Astrocyte (in vitro differentiated cells and primary cell): ENCODE measurements around the gene CACNB2. TPM values are rescaled to one million over a fixed set of nuclear protein-coding genes. Genes with fewer than 3 reads are reported as not detected.

Experiments
- DNase-seq: peaks from one replicate; pipeline ENCODE4 v3.0.0-alpha.2; 2010; ENCODE audit warnings: low read depth
- FAIRE-seq: peaks from 2 replicates; lab custom pipeline; 2011; peaks lifted over from hg19 to GRCh38; lab: Jason Lieb, UNC
- H2AFZ ChIP-seq: 2 replicates; pipeline ENCODE4 v1.6.0; 2012; ENCODE audit warnings: low read depth, low read length, inconsistent platforms
- H3K27ac ChIP-seq: 2 replicates; pipeline ENCODE4 v1.5.1; 2011; ENCODE audit warnings: low read depth, low read length, inconsistent platforms
- H3K27me3 ChIP-seq: 2 replicates; pipeline ENCODE4 v1.6.0; 2011; ENCODE audit warnings: low read length, inconsistent platforms; ENCODE audit not compliant: insufficient read depth
- H3K36me3 ChIP-seq: 2 replicates; pipeline ENCODE4 v1.5.1; 2011; ENCODE audit warnings: low read length, inconsistent platforms; ENCODE audit not compliant: insufficient read depth
- H3K4me1 ChIP-seq: 2 replicates; pipeline ENCODE4 v1.5.1; 2011; ENCODE audit warnings: low read length, inconsistent platforms; ENCODE audit not compliant: insufficient read depth
- H3K4me2 ChIP-seq: 2 replicates; pipeline ENCODE4 v1.6.0; 2012; ENCODE audit warnings: low read length, inconsistent platforms
- H3K4me3 ChIP-seq: 2 replicates; pipeline ENCODE4 v1.5.1; 2011; ENCODE audit warnings: low read depth, mild to moderate bottlenecking, low read length, inconsistent platforms; ENCODE audit not compliant: insufficient read depth
- H3K79me2 ChIP-seq: 2 replicates; pipeline ENCODE4 v1.6.0; 2012; ENCODE audit warnings: mild to moderate bottlenecking, low read length, inconsistent platforms; ENCODE audit not compliant: insufficient read depth
- H3K9ac ChIP-seq: 2 replicates; pipeline ENCODE4 v1.6.0; 2012; ENCODE audit warnings: mild to moderate bottlenecking, low read length, inconsistent platforms
- H3K9me3 ChIP-seq: 2 replicates; pipeline ENCODE4 v1.5.1; 2012; ENCODE audit warnings: low read depth, mild to moderate bottlenecking, low read length, inconsistent platforms; ENCODE audit not compliant: insufficient read depth
- H4K20me1 ChIP-seq: 2 replicates; pipeline ENCODE4 v1.6.0; 2012; ENCODE audit warnings: low read length, inconsistent platforms; ENCODE audit not compliant: insufficient read depth
- H3K27ac Mint-ChIP-seq: one replicate; pipeline ENCODE4 v1.8.0; 2021; ENCODE audit warnings: mild to moderate bottlenecking, mixed read lengths; ENCODE audit not compliant: unreplicated experiment
- H3K27me3 Mint-ChIP-seq: one replicate; pipeline ENCODE4 v1.8.0; 2021; ENCODE audit warnings: low read depth, mixed read lengths; ENCODE audit not compliant: unreplicated experiment
- H3K36me3 Mint-ChIP-seq: one replicate; pipeline ENCODE4 v1.8.0; 2021; ENCODE audit warnings: low read depth, mixed read lengths; ENCODE audit not compliant: unreplicated experiment
- H3K4me1 Mint-ChIP-seq: one replicate; pipeline ENCODE4 v1.8.0; 2021; ENCODE audit warnings: low read depth, mixed read lengths; ENCODE audit not compliant: unreplicated experiment
- H3K4me3 Mint-ChIP-seq: one replicate; pipeline ENCODE4 v1.8.0; 2021; ENCODE audit warnings: mild to moderate bottlenecking, moderate library complexity, mixed read lengths; ENCODE audit not compliant: unreplicated experiment
- H3K9me3 Mint-ChIP-seq: one replicate; pipeline ENCODE4 v1.8.0; 2021; ENCODE audit warnings: mild to moderate bottlenecking, mixed read lengths; ENCODE audit not compliant: unreplicated experiment
- EZH2 ChIP-seq: IDR thresholded peaks from 2 replicates; pipeline ENCODE4 v1.6.1; 2012; ENCODE audit warnings: mild to moderate bottlenecking, low read length, inconsistent platforms; ENCODE audit not compliant: insufficient read depth
- total RNA-seq: library from RNA; stranded (reverse); gene quantifications from 2 replicates; pipeline ENCODE4 v1.2.1, GENCODE V29; 2021
- TF ChIP-seq, protein P1 (sequence below): IDR thresholded peaks from 2 replicates; pipeline ENCODE4 v1.5.1; 2011; ENCODE audit warnings: low read depth, mild to moderate bottlenecking, inconsistent platforms, low read length, moderate library complexity; ENCODE audit not compliant: insufficient read depth

CACNB2 gene
- total RNA-seq, 1 donor from 2014 or later = 0.66 TPM

DNA sequence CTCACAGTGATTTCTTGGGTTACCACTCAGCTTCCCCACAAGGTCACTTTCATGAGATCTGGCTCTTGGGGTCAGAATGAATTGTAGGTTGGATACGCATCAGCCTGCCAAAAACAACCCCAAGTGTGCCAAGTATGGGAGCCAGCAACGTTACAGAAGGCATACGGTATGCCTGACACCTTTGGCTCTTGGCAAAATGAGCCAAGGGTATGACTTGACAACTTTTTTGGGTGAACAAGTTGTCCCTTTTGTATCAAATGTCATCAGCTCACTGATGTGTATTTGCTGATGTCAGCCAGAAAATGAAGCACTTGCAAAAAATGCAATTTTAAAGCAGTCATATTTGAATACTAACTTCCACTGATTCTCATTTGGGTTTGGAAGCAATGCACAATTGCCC, 168.4 kb downstream of the CACNB2 start:
- TF ChIP-seq, protein P1, sequence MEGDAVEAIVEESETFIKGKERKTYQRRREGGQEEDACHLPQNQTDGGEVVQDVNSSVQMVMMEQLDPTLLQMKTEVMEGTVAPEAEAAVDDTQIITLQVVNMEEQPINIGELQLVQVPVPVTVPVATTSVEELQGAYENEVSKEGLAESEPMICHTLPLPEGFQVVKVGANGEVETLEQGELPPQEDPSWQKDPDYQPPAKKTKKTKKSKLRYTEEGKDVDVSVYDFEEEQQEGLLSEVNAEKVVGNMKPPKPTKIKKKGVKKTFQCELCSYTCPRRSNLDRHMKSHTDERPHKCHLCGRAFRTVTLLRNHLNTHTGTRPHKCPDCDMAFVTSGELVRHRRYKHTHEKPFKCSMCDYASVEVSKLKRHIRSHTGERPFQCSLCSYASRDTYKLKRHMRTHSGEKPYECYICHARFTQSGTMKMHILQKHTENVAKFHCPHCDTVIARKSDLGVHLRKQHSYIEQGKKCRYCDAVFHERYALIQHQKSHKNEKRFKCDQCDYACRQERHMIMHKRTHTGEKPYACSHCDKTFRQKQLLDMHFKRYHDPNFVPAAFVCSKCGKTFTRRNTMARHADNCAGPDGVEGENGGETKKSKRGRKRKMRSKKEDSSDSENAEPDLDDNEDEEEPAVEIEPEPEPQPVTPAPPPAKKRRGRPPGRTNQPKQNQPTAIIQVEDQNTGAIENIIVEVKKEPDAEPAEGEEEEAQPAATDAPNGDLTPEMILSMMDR = no peak
- TF ChIP-seq EZH2 = no peak

DNA sequence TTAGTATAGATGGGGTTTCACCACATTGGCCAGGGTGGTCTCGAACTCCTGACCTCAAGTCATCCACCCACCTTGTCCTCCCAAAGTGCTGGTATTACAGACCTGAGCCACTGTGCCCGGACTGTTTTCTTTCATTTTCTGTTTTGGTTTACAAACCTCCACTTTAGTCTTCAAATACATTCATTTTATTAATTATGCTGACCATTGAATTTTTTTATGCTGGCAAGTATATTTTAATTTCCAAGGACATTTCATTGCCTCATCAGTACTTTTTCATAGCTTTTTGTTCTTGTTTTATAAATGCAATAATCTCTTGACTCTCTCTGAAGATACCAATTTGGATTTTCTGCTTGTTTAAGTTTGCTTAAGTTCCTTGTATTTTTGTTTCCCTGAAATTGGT, 170.5 kb downstream of the CACNB2 start:
- no peak overlapping the region for H3K4me3 Mint-ChIP-seq
- H3K4me1 Mint-ChIP-seq = no peaks in the 10 kb centered on the region
- Histone ChIP-seq H3K9ac (no peak overlapping the region), H3K27ac (no peak overlapping the region), H3K4me2 (no peak overlapping the region), H3K4me3 (no peak overlapping the region), H3K27me3 (no peaks in the 10 kb centered on the region), H2AFZ (no peak overlapping the region), H3K36me3 (no peaks in the 10 kb centered on the region), H3K4me1 (no peaks in the 10 kb centered on the region), H4K20me1 (no peaks in the 10 kb centered on the region), H3K79me2 (no peaks in the 10 kb centered on the region), H3K9me3 (no peaks in the 10 kb centered on the region)
- H3K27me3 Mint-ChIP-seq = no peaks in the 10 kb centered on the region
- H3K9me3 Mint-ChIP-seq = no peaks in the 10 kb centered on the region
- TF ChIP-seq, protein P1 = no peak
- no peak for TF ChIP-seq EZH2
- DNase-seq (no peak), FAIRE-seq (no peak)
- no peaks in the 10 kb centered on the region for H3K36me3 Mint-ChIP-seq
- no peak overlapping the region for H3K27ac Mint-ChIP-seq

More for the DNA sequence above, 168.4 kb downstream of the CACNB2 start:
- H4K20me1 ChIP-seq = no peaks in the 10 kb centered on the region
- no peaks in the 10 kb centered on the region for H3K36me3 Mint-ChIP-seq
- peak; percentile 30 for DNase-seq
- FAIRE-seq = no peak
- H3K27me3 ChIP-seq = no peaks in the 10 kb centered on the region
- H3K4me2 ChIP-seq = no peak overlapping the region
- no peak overlapping the region for H3K27ac ChIP-seq
- H3K4me1 ChIP-seq = no peaks in the 10 kb centered on the region
- no peaks in the 10 kb centered on the region for H3K9me3 Mint-ChIP-seq
- H3K36me3 ChIP-seq = no peaks in the 10 kb centered on the region
- no peaks in the 10 kb centered on the region for H3K27me3 Mint-ChIP-seq
- H3K4me1 Mint-ChIP-seq = no peaks in the 10 kb centered on the region
- H3K79me2 ChIP-seq = no peaks in the 10 kb centered on the region
- H3K9ac ChIP-seq = no peak overlapping the region
- no peaks in the 10 kb centered on the region for H3K9me3 ChIP-seq
- no peak overlapping the region for H3K4me3 ChIP-seq
- H3K4me3 Mint-ChIP-seq = no peak overlapping the region
- H3K27ac Mint-ChIP-seq = no peak overlapping the region
- H2AFZ ChIP-seq = no peak overlapping the region

DNA sequence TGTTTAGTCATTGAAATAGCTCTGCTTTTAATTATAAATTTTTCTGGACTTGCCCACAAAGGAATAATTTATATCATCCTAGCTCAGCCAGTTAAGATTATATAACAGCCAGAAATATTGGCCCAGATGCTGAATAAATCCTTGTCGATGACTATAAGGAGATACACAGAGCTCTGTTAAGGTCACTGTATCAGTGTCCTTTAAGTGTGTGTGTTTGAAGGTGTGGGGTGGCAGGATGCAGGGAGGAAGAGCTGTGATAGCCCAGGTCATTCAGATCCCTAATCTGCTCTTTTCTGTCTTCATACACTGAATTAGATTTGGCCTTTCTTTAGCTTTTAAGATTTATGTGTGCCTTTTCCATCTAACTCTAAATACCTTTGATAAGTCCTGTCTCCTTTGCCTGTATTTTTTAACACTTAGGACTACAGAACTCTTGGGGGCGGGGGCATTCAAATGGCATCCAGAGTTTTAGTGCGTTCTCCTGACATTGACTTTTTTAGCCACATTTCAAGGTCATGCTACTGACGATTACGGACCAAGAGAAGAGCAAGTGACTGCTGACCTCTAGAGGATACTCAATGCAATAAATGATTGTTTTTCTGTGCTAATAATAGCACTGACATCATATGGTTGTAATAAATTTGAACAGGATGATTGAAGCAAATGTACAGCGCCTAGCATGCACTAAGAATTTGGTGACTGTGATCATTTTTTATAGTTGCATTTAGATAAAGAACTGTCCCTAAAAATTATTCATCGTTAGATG, 172.3 kb downstream of the CACNB2 start:
- peak; percentile 26 for FAIRE-seq
- no peak overlapping the region for H3K4me3 ChIP-seq
- TF ChIP-seq, protein P1 = peak; percentile 45
- TF ChIP-seq EZH2 = no peak

More for the DNA sequence above, 172.3 kb downstream of the CACNB2 start:
- no peaks in the 10 kb centered on the region for H3K36me3 Mint-ChIP-seq
- Histone ChIP-seq H3K4me2 (no peak overlapping the region), H3K9ac (no peak overlapping the region), H3K36me3 (no peaks in the 10 kb centered on the region), H3K27ac (no peak overlapping the region), H4K20me1 (no peaks in the 10 kb centered on the region), H3K79me2 (no peaks in the 10 kb centered on the region), H3K9me3 (no peaks in the 10 kb centered on the region), H3K4me1 (no peaks in the 10 kb centered on the region), H3K27me3 (no peaks in the 10 kb centered on the region), H2AFZ (no peak overlapping the region)
- peak; percentile 34 for DNase-seq
- H3K9me3 Mint-ChIP-seq = no peaks in the 10 kb centered on the region
- H3K27ac Mint-ChIP-seq = no peak overlapping the region
- H3K4me3 Mint-ChIP-seq = no peak overlapping the region
- no peaks in the 10 kb centered on the region for H3K27me3 Mint-ChIP-seq
- no peaks in the 10 kb centered on the region for H3K4me1 Mint-ChIP-seq
